HepG2 (cell line): Measurements from ENCODE around the gene C2CD3. TPM values are rescaled to one million over a fixed set of nuclear protein-coding genes. Genes with fewer than 3 reads are reported as not detected.

ENCODE experiments used
- ATAC-seq: fragments of 200-7000 bp; cut with Tn5 transposase; 3 replicates; pipeline ENCODE4 v1.9.1; 2020; ENCODE audit warnings: mild to moderate bottlenecking, moderate library complexity
- BruUV-seq: library from RNA; stranded (reverse); fragments of 400-500 nt; replicated peaks from 2 replicates; lab custom pipeline; 2021; lab: Mats Ljungman, UMichigan
- CTCF ChIA-PET: fragments of 300-600 bp; formaldehyde crosslinking; extraction: SDS; loops from one replicate; lab custom pipeline; 2021; ENCODE audit warnings: low total read pairs, inconsistent platforms, low intra/inter-chr PET ratio; lab: Yijun Ruan, JAX
- POLR2A ChIA-PET: fragments of 350-600 bp; sonication (Branson Sonifier 250); formaldehyde crosslinking; loops from one replicate; lab custom pipeline; 2020; ENCODE audit warnings: antibody characterized with exemption, inconsistent platforms; lab: Yijun Ruan, JAX
- DNase-seq: peaks from one replicate; pipeline ENCODE4 v3.0.0-alpha.2; 2015; ENCODE audit warnings: low spot score
- FAIRE-seq: peaks from 3 replicates; lab custom pipeline; 2011; peaks lifted over from hg19 to GRCh38; lab: Jason Lieb, UNC
- H2AFZ ChIP-seq: one replicate; pipeline ENCODE4 v1.6.1; 2011; ENCODE audit warnings: low read length, inconsistent platforms
- H3K27ac ChIP-seq: fragments of 300-600 bp; 3 replicates; pipeline ENCODE4 v1.8.0; 2011; ENCODE audit warnings: mixed run types, mild to moderate bottlenecking, mixed read lengths, low read length, inconsistent platforms; ENCODE audit not compliant: insufficient read depth; ENCODE audit errors: extremely low read length
- H3K27me3 ChIP-seq, 2 experiments: fragments of 200-600 bp in 1 of 2; 2 replicates in 1 of 2; 3 replicates in 1 of 2; pipeline versions ENCODE4 v1.6.0 to v1.8.0; 2011; ENCODE audit warnings: low read length in 2 of 2, mild to moderate bottlenecking in 2 of 2, moderate library complexity in 2 of 2, inconsistent platforms in 1 of 2; ENCODE audit not compliant: insufficient read depth in 2 of 2, control insufficient read depth in 1 of 2
- H3K36me3 ChIP-seq, 2 experiments: fragments of 200-600 bp in 1 of 2; replicated peaks in 1 of 2; 2 replicates in 1 of 2; 3 replicates in 1 of 2; pipeline versions ENCODE4 v1.5.1 to v1.8.0; 2011; ENCODE audit warnings: low read length in 2 of 2, inconsistent platforms in 1 of 2; ENCODE audit not compliant: insufficient read depth in 2 of 2, control insufficient read depth in 1 of 2
- H3K4me1 ChIP-seq: 2 replicates; pipeline ENCODE4 v1.5.1; 2012; ENCODE audit warnings: low read length, inconsistent platforms; ENCODE audit not compliant: insufficient read depth
- H3K4me2 ChIP-seq: 2 replicates; pipeline ENCODE4 v1.6.0; 2011; ENCODE audit warnings: low read depth, low read length, inconsistent platforms
- H3K4me3 ChIP-seq, 3 experiments: fragments of 200-600 bp in 1 of 3; sonication (generic), shearing (Covaris generic) in 1 of 3; replicated peaks in 1 of 3; 2 replicates each; pipeline ENCODE4 v1.5.1; 2011 to 2016; ENCODE audit warnings: low read length in 3 of 3, inconsistent platforms in 2 of 3, low read depth in 2 of 3, mild to moderate bottlenecking in 2 of 3, control low read depth in 1 of 3, mixed read lengths in 1 of 3; ENCODE audit not compliant: insufficient read depth in 1 of 3
- H3K79me2 ChIP-seq: one replicate; pipeline ENCODE4 v1.6.1; 2011; ENCODE audit warnings: low read length, inconsistent platforms; ENCODE audit not compliant: insufficient read depth
- H3K9ac ChIP-seq: 2 replicates; pipeline ENCODE4 v1.6.0; 2011; ENCODE audit warnings: mild to moderate bottlenecking, low read depth, low read length, inconsistent platforms; ENCODE audit not compliant: insufficient read depth
- H3K9me3 ChIP-seq: 2 replicates; pipeline ENCODE4 v1.5.1; 2012; ENCODE audit warnings: mild to moderate bottlenecking, low read length
- H4K20me1 ChIP-seq: 2 replicates; pipeline ENCODE4 v1.6.0; 2011; ENCODE audit warnings: inconsistent platforms, mild to moderate bottlenecking, low read length, moderate library complexity; ENCODE audit not compliant: insufficient read depth
- GFI1 ChIP-seq: sonication (generic); formaldehyde crosslinking; IDR thresholded peaks from 2 replicates; pipeline ENCODE4 v1.5.0; 2020; ENCODE audit warnings: missing genetic modification reagents, mild to moderate bottlenecking, borderline replicate concordance
- GRHL1 ChIP-seq: sonication (generic); formaldehyde crosslinking; conservative IDR thresholded peaks from 2 replicates; pipeline ENCODE4 v1.8.0; 2022; ENCODE audit warnings: missing genetic modification reagents
- HOXA9 ChIP-seq: sonication (generic); formaldehyde crosslinking; IDR thresholded peaks from 2 replicates; pipeline ENCODE4 v1.8.1; 2022; ENCODE audit warnings: missing genetic modification reagents, mild to moderate bottlenecking, moderate library complexity, borderline replicate concordance
- KDM3A ChIP-seq: IDR thresholded peaks from 2 replicates; pipeline ENCODE4 v1.6.1; 2018; ENCODE audit warnings: low read depth, missing compliant biosample characterization
- SNRNP70 ChIP-seq: fragments of 200-400 bp; formaldehyde crosslinking; IDR thresholded peaks from 2 replicates; pipeline ENCODE4 v1.6.1; 2017; ENCODE audit warnings: mild to moderate bottlenecking, low read depth, low read length, moderate library complexity
- TBP ChIP-seq: sonication (generic); formaldehyde crosslinking; IDR thresholded peaks from 2 replicates; pipeline ENCODE4 v1.5.0; 2020; ENCODE audit warnings: missing genetic modification reagents
- ZC3H13 ChIP-seq: sonication (generic); formaldehyde crosslinking; IDR thresholded peaks from 2 replicates; pipeline ENCODE4 v1.8.1; 2023; ENCODE audit warnings: mild to moderate bottlenecking, missing genetic modification reagents, moderate library complexity
- ZNF484 ChIP-seq: sonication (generic); formaldehyde crosslinking; IDR thresholded peaks from 2 replicates; pipeline ENCODE4 v1.5.1; 2020; ENCODE audit warnings: mild to moderate bottlenecking, low read depth, missing genetic modification reagents, borderline replicate concordance
- ZNF607 ChIP-seq: sonication (generic); formaldehyde crosslinking; IDR thresholded peaks from 2 replicates; pipeline ENCODE4 v1.5.1; 2020; ENCODE audit warnings: missing genetic modification reagents, mild to moderate bottlenecking, borderline replicate concordance
- ZNF674 ChIP-seq: sonication (generic); formaldehyde crosslinking; IDR thresholded peaks from 2 replicates; pipeline ENCODE4 v1.5.0; 2020; ENCODE audit warnings: low read depth, mild to moderate bottlenecking, missing genetic modification reagents
- ZNF891 ChIP-seq: sonication (generic); formaldehyde crosslinking; IDR thresholded peaks from 2 replicates; pipeline ENCODE4 v1.5.0; 2020; ENCODE audit warnings: mild to moderate bottlenecking, missing genetic modification reagents
- ZSCAN29 ChIP-seq: sonication (generic); formaldehyde crosslinking; conservative IDR thresholded peaks from 2 replicates; pipeline ENCODE4 v1.4.0; 2020; ENCODE audit warnings: mild to moderate bottlenecking, missing genetic modification reagents
- WGBS: methylation state at CpG from one replicate; pipeline ENCODE4 v1.1.6; 2017; ENCODE audit warnings: low lambda C conversion rate; 5-methylcytosine and 5-hydroxymethylcytosine counted together
- in situ Hi-C: cut with HindIII; loops from 2 replicates; pipeline ENCODE4 v1.10.0; 2017; ENCODE audit warnings: low pct_unique_long_range_greater_than_20kb; ENCODE audit not compliant: extremely low pct_ligation_motif_present
- intact Hi-C: fragments of 100-400 bp; cut with micrococcal nuclease; formaldehyde crosslinking; loops from one replicate; pipeline ENCODE4 v1.10.0; 2022; ENCODE audit not compliant: unreplicated experiment
- polyA plus RNA-seq, 8 experiments: library from polyadenylated mRNA; depleted of rRNA in 3 of 8; stranded (reverse) in 7 of 8; unstranded in 1 of 8; fragments of >200 nt; fragmentation: Illumina TruSeq in 4 of 8; extraction: Trizol in 4 of 8; gene quantifications; 2 replicates each; pipeline versions ENCODE4 v1.2.1 to v1.2.3, GENCODE V29; 2011 to 2016; ENCODE audit warnings: low read depth in 4 of 8, missing spikeins in 1 of 8, mixed read lengths in 1 of 8; ENCODE audit not compliant: insufficient read depth in 1 of 8
- total RNA-seq, 5 experiments: library from RNA; depleted of rRNA; stranded (reverse); fragments of >200 nt; fragmentation: Illumina TruSeq; extraction: Trizol; gene quantifications; 2 replicates each; pipeline ENCODE4 v1.2.3, GENCODE V29; 2016; ENCODE audit warnings: low read depth in 1 of 5
- TF ChIP-seq, protein P1 (sequence below): IDR thresholded peaks from 2 replicates; pipeline ENCODE4 v1.6.1; 2012; ENCODE audit warnings: low read length, improper control_type of control experiment

The C2CD3 gene
- total and polyA plus RNA-seq, 2 of the 13 experiments (the other 11 are each of a cell fraction or from before 2014, with no cell fraction given): 5.5 to 6.4 TPM

DNA sequence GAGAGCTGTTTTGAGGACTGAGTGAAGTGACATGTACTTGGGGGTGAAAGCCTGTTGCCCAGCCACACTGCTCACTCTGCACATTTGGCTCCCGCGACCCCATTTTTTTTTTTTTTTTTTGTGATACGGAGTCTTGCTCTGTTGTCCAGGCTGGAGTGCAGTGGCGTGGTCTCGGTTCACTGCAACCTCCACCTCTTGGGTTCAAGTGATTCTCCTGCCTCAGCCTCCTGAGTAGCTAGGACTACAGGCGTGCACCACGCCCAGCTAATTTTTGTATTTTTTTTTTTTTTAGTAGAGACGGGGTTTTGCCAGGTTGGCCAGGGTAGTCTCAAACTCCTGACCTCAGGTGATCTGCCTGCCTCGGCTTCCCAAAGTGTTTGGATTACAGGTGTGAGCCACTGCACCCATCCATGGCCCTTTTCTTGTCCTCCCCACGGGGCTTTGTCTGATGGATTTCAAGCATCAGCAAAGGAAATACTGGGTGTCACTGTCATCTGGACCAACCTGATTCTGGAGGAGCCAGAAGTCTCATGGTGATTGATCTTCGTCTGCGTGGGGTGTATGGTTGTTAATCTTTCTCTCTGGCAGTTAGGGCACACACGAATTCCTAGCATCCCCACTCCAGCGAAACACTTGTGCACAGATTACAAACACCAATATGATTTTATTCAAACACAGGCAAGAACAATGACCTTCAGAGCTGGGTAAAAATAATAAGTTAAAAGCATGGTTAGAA is 158.6 kb downstream of the C2CD3 start:
- ATAC-seq: no peak
- Histone ChIP-seq H3K27ac (no peak overlapping the region), H3K36me3 (no peaks in the 10 kb centered on the region; a peak in 1 of 5 replicates), H3K9me3 (no peaks in the 10 kb centered on the region), H3K79me2 (no peaks in the 10 kb centered on the region), H3K4me2 (no peak overlapping the region), H2AFZ (no peak overlapping the region), H3K4me1 (peaks cover 25% of the 10 kb centered on the region), H3K9ac (no peak overlapping the region), H3K27me3 (no peaks in the 10 kb centered on the region), H4K20me1 (no peaks in the 10 kb centered on the region), H3K4me3 (no peak overlapping the region)
- no peak for FAIRE-seq
- DNase-seq: no peak
- intact Hi-C loops (no loop called here), in situ Hi-C loops (no loop called here)
- TF ChIP-seq TBP: no peak
- no peak for TF ChIP-seq KDM3A
- no peak for TF ChIP-seq ZC3H13 (CRISPR knock-in tag)
- TF ChIP-seq HOXA9: no peak
- TF ChIP-seq ZSCAN29: no peak
- no peak for TF ChIP-seq ZNF484 (CRISPR knock-in tag)
- TF ChIP-seq GFI1 (CRISPR knock-in tag): no peak
- POLR2A ChIA-PET: no interaction called here
- WGBS: 96% methylated on average over 14 of the region's 14 CpGs
- CTCF ChIA-PET: no interaction called here
- no TSS peak for BruUV-seq

GRCh38 chr11:74011360-74012073 is 159.3 kb downstream of the C2CD3 start:
- POLR2A ChIA-PET: no interaction called here
- FAIRE-seq: no peak
- Histone ChIP-seq H3K4me3 (no peak overlapping the region), H3K9me3 (no peaks in the 10 kb centered on the region), H4K20me1 (no peaks in the 10 kb centered on the region), H3K36me3 (no peaks in the 10 kb centered on the region; a peak in 1 of 5 replicates), H3K27me3 (no peaks in the 10 kb centered on the region), H2AFZ (no peak overlapping the region), H3K79me2 (no peaks in the 10 kb centered on the region), H3K4me2 (no peak overlapping the region), H3K4me1 (peaks cover 27% of the 10 kb centered on the region), H3K27ac (no peak overlapping the region), H3K9ac (no peak overlapping the region)
- DNase-seq: no peak
- CTCF ChIA-PET: no interaction called here
- ATAC-seq: no peak
- BruUV-seq: no TSS peak
- intact Hi-C loops (no loop called here), in situ Hi-C loops (no loop called here)
- 100% methylated on average over 8 of the region's 8 CpGs for WGBS
- TF ChIP-seq, protein P1, sequence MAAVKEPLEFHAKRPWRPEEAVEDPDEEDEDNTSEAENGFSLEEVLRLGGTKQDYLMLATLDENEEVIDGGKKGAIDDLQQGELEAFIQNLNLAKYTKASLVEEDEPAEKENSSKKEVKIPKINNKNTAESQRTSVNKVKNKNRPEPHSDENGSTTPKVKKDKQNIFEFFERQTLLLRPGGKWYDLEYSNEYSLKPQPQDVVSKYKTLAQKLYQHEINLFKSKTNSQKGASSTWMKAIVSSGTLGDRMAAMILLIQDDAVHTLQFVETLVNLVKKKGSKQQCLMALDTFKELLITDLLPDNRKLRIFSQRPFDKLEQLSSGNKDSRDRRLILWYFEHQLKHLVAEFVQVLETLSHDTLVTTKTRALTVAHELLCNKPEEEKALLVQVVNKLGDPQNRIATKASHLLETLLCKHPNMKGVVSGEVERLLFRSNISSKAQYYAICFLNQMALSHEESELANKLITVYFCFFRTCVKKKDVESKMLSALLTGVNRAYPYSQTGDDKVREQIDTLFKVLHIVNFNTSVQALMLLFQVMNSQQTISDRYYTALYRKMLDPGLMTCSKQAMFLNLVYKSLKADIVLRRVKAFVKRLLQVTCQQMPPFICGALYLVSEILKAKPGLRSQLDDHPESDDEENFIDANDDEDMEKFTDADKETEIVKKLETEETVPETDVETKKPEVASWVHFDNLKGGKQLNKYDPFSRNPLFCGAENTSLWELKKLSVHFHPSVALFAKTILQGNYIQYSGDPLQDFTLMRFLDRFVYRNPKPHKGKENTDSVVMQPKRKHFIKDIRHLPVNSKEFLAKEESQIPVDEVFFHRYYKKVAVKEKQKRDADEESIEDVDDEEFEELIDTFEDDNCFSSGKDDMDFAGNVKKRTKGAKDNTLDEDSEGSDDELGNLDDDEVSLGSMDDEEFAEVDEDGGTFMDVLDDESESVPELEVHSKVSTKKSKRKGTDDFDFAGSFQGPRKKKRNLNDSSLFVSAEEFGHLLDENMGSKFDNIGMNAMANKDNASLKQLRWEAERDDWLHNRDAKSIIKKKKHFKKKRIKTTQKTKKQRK: no peak
- TF ChIP-seq ZNF891 (no peak), ZNF607 (CRISPR knock-in tag) (no peak), ZNF674 (CRISPR knock-in tag) (no peak), GRHL1 (CRISPR knock-in tag) (no peak), SNRNP70 (no peak)
